T-helper 1 cell treated with Interleukin-12 subunit alpha and Interleukin-12 subunit beta and Interleukin-4 antibody, amounts not matched to agents 30 μg/mL and 1 μg/mL, for 36 hours (primary cell): ENCODE measurements around the gene CIB2.
A peak's percentile ranks its signal among the peaks of the same experiment; 100 is the strongest.

ENCODE experiments used
- H3K27ac Mint-ChIP-seq: one replicate; pipeline ENCODE4 v1.8.0; 2021; ENCODE audit warnings: mild to moderate bottlenecking, mixed read lengths
- H3K27me3 Mint-ChIP-seq: one replicate; pipeline ENCODE4 v1.8.0; 2021; ENCODE audit warnings: low read depth, mixed read lengths
- H3K36me3 Mint-ChIP-seq: one replicate; pipeline ENCODE4 v1.8.0; 2021; ENCODE audit warnings: low read depth, mixed read lengths
- H3K4me1 Mint-ChIP-seq: one replicate; pipeline ENCODE4 v1.8.0; 2021; ENCODE audit warnings: low read depth, mixed read lengths
- H3K4me3 Mint-ChIP-seq: one replicate; pipeline ENCODE4 v1.8.0; 2021; ENCODE audit warnings: mild to moderate bottlenecking, moderate library complexity, mixed read lengths
- H3K9me3 Mint-ChIP-seq: one replicate; pipeline ENCODE4 v1.8.0; 2021; ENCODE audit warnings: mixed read lengths

Gene CIB2

DNA sequence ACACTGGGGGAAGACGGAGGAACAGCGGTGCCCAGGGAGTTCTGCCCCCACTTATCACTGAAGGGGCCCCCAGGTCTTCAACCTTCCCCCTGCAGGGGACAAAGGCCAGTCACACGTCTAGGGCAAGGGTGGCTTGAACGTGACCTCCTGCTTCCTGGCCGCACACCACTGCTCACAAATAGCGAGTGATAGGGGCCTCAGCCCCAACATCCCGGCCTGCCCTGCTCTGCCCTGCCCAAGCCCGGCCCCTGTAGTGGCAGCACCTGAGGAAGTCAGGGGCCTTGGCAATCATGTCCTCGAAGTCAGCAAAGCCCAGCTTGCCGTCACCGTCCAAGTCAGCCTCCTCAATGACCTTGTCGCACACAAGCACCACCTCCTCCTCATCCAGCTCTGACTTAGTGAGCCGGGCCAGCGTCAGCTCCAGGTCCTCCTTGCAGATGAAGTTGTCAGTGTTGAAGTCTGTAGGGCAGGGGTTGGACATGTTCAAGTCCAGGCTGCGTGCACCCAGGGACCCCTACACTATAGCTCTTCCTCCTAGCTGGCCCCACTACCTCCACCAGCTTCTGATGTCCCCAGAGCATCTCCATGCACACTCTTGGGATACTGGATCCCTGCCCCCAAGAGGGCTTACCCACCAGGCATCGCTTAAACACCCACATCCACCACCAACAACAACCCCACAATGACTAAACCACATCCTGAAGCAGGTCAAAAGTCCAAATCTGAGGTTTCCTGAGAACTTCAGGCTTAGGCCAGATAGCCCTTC, 25.6 kb downstream of the CIB2 start:
- Mint-ChIP-seq H3K27me3 (no peaks in the 10 kb centered on the region), H3K4me3 (peak overlapping the region; percentile 81), H3K9me3 (no peaks in the 10 kb centered on the region), H3K36me3 (no peaks in the 10 kb centered on the region), H3K27ac (peak overlapping the region; percentile 92), H3K4me1 (peaks cover 63% of the 10 kb centered on the region)

DNA sequence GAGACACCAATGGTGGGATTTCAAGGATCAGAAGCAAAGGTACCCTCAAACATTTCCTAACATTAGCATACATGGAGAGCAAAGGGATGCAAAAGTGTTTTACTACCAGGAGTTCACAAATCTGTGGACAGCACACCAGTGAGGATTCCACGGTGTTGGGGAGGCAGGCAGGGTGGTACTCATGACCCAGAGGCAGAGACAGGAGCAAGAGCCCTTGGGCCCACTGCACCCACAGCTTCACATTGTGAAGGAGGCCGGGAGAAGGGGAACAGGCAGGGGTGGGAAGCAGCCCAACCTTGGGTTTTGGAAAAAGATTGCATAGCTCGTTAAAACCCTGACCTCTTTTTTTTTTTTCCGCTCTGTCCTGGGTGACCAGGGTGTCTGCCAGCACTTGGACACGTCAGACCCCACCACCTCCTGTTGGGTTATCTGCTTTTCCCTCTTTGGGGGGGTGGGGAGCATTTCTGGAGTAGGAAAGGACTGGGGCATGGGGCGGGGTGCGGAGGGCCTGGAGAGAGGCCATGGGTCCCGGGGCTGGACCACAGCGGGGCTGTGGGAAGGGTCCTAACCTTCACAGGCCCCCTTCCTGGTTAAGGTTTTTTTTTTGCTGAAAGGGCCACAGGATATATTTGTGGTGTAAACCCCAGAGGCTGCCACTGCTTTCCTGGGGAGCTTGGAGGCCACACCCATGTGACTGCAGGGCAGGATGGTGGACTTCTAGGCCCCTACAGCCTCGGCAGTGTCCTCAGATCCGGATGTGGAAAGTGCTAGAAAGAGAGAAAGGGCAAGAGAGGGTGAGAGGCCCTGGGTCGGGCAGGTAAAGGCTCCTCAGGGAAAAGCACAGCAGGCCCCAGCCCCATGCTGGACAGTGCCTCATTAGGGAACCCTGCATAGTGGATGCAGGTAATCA, 26.4 kb downstream of the CIB2 start:
- no peaks in the 10 kb centered on the region for H3K9me3 Mint-ChIP-seq
- peak overlapping the region; percentile 92 for H3K27ac Mint-ChIP-seq
- peak overlapping the region; percentile 81 for H3K4me3 Mint-ChIP-seq
- peaks cover 64% of the 10 kb centered on the region for H3K4me1 Mint-ChIP-seq
- H3K27me3 Mint-ChIP-seq, result no peaks in the 10 kb centered on the region
- no peaks in the 10 kb centered on the region for H3K36me3 Mint-ChIP-seq

DNA sequence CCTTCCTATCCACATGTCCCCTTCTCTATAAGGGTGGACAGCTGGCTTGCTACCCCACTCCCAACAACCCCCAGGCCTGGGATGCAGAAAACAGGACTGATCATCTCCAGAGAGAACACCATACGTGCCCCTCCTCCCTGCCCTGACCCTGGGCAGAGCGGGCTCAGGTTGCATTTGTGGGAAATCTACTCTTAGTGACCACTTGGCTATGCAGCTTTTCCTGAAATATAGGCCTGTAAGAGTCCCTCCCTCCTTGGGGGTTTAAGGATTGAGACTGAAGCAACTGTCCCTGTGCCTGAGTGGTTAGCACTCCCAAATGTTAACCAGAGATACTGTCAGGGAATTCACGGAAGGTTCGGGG, 27.1 kb downstream of the CIB2 start:
- H3K9me3 Mint-ChIP-seq, result no peaks in the 10 kb centered on the region
- H3K36me3 Mint-ChIP-seq, result no peaks in the 10 kb centered on the region
- peak overlapping the region; percentile 92 for H3K27ac Mint-ChIP-seq
- peaks cover 66% of the 10 kb centered on the region for H3K4me1 Mint-ChIP-seq
- no peaks in the 10 kb centered on the region for H3K27me3 Mint-ChIP-seq
- peak overlapping the region; percentile 81 for H3K4me3 Mint-ChIP-seq

DNA sequence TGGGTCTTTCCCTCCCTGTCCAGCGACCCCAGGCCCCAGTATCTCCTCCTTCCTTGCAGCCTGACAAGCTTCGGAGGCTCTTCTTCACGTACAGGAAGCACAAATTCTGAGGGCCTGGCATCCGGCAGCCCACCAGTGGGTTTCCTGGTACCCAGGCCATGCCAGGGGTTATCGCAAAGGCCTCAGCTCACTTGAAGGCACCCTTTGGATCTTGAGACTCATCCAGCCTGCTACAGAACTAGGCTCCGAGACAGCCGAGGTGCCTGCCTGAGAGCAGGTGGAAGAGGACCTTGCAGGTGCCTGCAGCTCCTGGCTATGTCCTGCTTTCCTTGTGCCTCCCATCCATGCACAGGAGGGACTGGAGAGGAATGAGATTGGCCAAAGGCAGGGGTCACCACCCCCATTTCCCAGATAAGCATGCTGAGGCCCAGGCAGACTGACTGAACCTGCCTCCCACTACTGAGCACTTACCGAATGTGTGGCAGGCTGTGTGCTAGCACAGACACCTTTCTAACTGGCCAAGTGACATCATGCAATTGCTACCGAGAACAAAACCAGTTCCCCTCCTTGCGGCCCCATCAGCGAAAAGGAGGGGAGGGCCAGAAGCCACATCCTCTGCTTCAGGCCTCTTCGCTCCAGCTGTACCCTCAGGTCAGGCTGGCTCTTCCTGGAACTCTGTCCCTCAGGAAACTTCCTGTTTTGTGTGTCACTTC, 27.7 kb downstream of the CIB2 start:
- peak overlapping the region; percentile 81 for H3K4me3 Mint-ChIP-seq
- no peaks in the 10 kb centered on the region for H3K36me3 Mint-ChIP-seq
- H3K27ac Mint-ChIP-seq, result peak overlapping the region; percentile 92
- no peaks in the 10 kb centered on the region for H3K27me3 Mint-ChIP-seq
- H3K4me1 Mint-ChIP-seq, result peaks cover 62% of the 10 kb centered on the region
- no peaks in the 10 kb centered on the region for H3K9me3 Mint-ChIP-seq

DNA sequence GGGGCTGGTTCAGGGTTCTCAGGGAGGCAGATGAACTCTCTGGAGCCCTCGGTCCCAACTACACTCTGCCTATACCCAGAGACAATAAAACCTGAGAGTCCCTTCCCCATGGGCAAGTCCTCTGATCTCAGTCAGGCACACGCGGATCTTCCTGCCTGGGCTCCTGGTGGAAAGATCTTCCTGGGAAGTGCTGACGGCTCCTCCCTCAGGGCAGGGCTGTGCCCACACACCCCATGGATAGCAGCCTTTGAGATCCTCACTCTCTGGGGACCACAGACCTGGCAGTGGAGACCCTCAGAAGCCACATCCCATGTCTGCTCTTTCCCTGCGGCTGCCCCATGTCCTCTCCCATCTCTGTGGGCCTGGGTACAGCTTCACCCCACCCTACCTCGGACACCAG, 28.5 kb downstream of the CIB2 start:
- peaks cover 60% of the 10 kb centered on the region for H3K4me1 Mint-ChIP-seq
- H3K27me3 Mint-ChIP-seq, result no peaks in the 10 kb centered on the region
- no peaks in the 10 kb centered on the region for H3K36me3 Mint-ChIP-seq
- H3K4me3 Mint-ChIP-seq, result no peak overlapping the region
- H3K9me3 Mint-ChIP-seq, result no peaks in the 10 kb centered on the region
- peak overlapping the region; percentile 92 for H3K27ac Mint-ChIP-seq

DNA sequence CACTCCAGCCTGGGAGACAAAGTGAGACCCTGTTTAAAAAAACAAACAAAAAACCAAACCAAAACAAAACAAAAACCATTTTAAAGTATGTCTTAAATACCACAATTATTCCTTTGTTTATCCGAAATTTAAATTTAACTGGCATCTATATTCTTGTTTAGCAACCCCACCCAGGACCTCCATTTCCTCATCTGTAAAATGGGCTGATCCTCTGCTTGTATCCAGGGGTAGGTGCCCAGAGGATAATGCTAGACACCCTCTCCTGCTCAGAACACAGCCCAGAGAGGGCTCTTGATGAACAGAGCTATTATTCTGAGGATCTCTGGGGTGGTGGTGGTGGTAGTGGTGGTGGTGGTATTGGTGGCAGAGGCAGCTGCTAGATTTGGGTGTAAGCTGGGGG, 29.0 kb downstream of the CIB2 start:
- H3K4me3 Mint-ChIP-seq, result no peak overlapping the region

DNA sequence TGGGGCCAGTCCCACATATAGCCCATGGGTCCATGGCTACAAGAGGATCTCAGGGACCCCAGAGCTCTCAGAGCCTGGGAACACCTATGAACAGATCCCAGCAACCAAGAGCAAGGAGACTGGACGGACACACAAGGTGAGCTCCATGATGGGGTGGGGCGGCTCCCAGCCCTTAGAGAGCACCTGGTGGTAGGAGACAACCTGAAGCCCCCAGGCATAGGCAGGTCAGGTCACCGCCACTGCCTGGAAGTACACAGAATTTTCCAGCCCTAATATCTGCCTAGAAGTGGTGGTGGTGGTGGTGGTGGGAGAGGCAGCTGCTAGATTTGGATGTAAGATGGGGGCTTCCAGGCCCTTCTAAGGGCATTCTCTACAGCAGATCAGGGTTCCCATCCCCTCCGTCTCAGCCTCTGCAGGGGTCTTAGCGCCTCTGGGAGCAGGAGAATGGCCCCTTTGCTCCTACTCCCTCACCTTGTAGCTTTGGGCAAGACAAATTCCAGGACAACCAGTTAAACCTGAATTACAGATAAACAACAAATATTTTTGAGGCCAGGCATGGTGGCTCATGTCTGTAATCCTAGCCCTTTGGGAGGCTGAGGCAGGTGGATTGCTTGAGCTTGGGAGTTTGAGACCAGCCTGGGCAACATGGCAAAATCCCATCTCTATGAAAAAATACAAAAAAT, 29.7 kb downstream of the CIB2 start:
- H3K27me3 Mint-ChIP-seq, result no peaks in the 10 kb centered on the region
- peaks cover 53% of the 10 kb centered on the region for H3K4me1 Mint-ChIP-seq
- H3K36me3 Mint-ChIP-seq, result no peaks in the 10 kb centered on the region
- H3K9me3 Mint-ChIP-seq, result no peaks in the 10 kb centered on the region
- H3K4me3 Mint-ChIP-seq, result no peak overlapping the region
- peak overlapping the region; percentile 55 for H3K27ac Mint-ChIP-seq

More for the DNA sequence above, 29.0 kb downstream of the CIB2 start:
- no peaks in the 10 kb centered on the region for H3K9me3 Mint-ChIP-seq
- H3K4me1 Mint-ChIP-seq, result peaks cover 56% of the 10 kb centered on the region
- no peaks in the 10 kb centered on the region for H3K27me3 Mint-ChIP-seq
- H3K36me3 Mint-ChIP-seq, result no peaks in the 10 kb centered on the region
- H3K27ac Mint-ChIP-seq, result peak overlapping the region; percentile 92

DNA sequence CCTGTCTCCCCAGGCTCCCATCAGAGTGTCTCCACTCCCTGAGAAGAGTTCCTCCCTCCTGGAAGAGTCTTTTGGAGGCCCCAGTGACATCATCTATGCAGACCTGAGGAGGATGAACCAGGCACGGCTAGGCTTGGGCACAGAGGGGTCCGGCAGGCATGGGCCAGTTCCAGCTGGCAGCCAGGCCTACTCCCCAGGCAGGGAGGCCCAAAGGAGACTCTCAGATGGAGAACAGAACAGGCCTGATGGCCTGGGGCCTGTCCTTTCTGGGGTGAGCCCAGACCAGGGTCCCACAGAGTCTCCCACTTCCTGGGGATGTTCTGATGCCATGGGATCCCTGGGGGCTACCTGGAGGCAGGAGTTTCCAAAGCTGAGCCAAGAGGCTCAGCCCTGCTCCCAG, 30.4 kb downstream of the CIB2 start:
- Mint-ChIP-seq H3K36me3 (no peaks in the 10 kb centered on the region), H3K4me3 (no peak overlapping the region), H3K27me3 (no peaks in the 10 kb centered on the region), H3K9me3 (no peaks in the 10 kb centered on the region), H3K4me1 (peaks cover 46% of the 10 kb centered on the region), H3K27ac (no peak overlapping the region)

DNA sequence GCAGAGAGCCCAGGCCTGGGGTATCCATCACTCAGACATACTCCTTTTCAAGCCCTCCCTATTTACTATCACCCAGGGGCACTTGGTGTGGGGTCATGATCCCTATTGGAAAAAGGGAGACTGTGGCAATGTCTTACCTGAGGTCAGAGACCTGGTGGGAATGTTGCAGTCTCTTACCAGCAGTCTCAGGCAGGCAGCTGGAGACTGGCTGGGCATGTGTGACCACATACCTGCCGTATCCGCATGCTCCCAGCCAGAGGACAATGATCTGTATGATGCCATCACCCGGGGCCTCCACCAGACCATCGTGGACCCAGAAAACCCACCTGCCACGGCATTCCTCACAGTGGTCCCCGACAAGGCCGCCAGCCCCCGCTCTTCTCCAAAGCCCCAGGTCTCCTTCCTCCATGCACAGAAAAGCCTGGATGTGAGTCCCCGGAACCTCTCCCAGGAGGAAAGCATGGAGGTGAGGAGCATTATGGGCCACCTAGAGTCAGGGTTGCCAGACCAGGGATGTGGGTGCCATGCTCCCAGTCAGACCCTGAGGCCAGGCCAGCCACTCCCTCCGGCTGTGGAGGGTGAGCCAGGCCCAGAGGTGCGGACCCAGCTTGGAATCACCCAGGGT, 33.0 kb downstream of the CIB2 start:
- Mint-ChIP-seq H3K4me1 (peaks cover 32% of the 10 kb centered on the region), H3K36me3 (no peaks in the 10 kb centered on the region), H3K27ac (no peak overlapping the region), H3K27me3 (peaks cover 4% of the 10 kb centered on the region), H3K4me3 (no peak overlapping the region), H3K9me3 (no peaks in the 10 kb centered on the region)

DNA sequence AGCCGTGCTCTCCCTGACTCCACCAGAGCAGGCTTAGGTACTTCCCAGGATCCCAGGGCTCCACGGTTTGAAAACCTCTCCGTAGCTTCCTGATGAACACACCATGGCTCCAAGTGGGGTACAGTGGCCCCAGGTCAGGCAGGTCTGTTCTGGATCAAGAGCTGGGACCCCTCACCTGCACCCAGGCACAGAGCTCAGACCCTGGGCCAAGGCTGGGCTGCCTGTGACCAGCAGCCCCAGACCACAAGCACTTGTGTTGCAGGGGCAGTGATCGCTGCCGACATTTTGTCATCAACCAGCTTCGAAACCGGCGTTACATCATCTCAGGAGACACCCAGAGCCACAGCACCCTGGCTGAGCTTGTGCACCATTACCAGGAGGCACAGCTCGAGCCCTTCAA, 33.6 kb downstream of the CIB2 start:
- no peak overlapping the region for H3K4me3 Mint-ChIP-seq
- no peaks in the 10 kb centered on the region for H3K9me3 Mint-ChIP-seq
- H3K4me1 Mint-ChIP-seq, result peaks cover 31% of the 10 kb centered on the region
- peaks cover 4% of the 10 kb centered on the region for H3K27me3 Mint-ChIP-seq
- no peaks in the 10 kb centered on the region for H3K36me3 Mint-ChIP-seq
- no peak overlapping the region for H3K27ac Mint-ChIP-seq

DNA sequence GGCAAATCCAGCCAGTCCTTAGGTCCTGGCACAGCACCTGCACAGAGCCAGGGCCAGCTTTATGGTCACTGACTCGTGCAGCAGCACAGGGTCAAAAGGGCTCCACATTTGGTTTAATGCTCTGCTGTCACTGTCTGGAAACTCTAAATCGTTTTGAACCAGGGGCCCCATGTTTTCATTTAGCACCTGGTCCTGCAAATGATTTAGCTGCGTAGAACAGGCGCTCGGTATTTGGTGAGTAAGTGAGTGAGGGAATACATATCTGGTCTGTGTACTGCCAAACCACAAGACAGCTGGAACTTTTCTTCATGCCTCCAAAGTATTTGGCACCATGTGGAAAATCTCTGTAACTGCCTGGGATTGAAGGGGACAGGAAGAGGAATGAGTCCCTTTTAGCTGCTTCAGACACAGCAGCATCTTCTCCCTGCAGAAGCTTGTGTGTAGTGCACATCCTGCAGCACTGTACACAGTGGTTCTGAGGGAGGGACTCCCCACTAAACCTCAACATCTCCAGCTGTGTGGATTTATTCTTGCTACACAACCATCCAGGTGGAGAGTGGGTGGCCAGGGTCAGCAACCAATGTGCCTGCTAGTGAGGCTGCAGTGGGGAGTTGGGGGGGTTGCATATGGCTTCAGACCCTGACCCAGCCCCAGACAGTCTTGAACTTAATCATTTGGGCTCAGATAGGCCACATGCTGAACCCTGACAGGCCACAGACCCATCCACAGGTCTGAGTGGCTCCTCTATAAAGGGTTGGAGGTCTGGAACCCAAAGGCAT, 37.8 kb downstream of the CIB2 start:
- Mint-ChIP-seq H3K9me3 (no peaks in the 10 kb centered on the region), H3K4me3 (peak overlapping the region; percentile 5), H3K36me3 (no peaks in the 10 kb centered on the region), H3K4me1 (peaks cover 33% of the 10 kb centered on the region), H3K27ac (peak overlapping the region; percentile 34), H3K27me3 (peaks cover 4% of the 10 kb centered on the region)

DNA sequence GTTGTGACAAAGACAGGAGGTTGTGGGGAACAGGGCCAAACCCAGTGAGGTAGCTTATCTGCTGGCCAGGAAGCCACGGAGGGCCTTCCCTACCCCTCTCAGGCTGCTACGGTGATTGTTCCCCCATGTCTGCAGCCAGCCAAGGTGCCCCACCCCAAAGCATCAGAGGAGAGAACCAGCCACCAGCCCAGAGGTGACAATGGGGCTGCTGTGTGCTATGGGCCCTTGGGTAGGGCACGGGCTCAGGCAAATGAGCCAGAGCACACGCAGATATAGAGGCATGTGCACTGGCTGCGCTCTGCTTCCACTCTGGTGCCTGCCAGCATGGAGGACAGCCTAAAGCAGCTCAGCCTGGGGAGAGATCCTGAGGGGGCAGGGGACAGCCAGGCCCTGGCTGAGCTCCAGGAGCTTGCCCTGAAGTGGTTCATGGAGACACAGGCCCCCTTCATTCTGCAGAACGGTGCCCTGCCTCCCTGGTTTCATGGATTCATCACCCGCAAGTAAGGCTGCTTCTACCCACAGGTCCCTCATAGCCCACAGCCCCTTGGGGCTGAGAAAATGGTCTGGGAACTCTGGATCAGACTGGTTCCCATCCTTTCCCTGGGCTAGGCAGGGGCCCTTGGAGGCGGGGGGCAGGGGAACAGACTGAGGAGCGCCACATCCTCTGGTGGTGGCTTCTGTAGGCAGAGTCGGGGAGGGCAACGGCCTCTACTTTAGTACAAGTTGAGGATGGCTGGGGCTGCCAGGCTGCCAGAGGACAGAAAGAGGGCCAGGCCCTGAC, 38.8 kb downstream of the CIB2 start, which contains the start of gene SH2D7:
Gene SH2D7, plus strand, starts transcription at position 301 of the 781 bp plus-strand sequence. Its CDS starts 24 bp downstream, at position 325.
- no peaks in the 10 kb centered on the region for H3K36me3 Mint-ChIP-seq
- peak within 1 kb of the TSS; percentile 34 for H3K27ac Mint-ChIP-seq
- H3K27me3 Mint-ChIP-seq, result peaks cover 4% of the 10 kb centered on the region
- H3K4me1 Mint-ChIP-seq, result peaks cover 37% of the 10 kb centered on the region
- no peaks in the 10 kb centered on the region for H3K9me3 Mint-ChIP-seq
- H3K4me3 Mint-ChIP-seq, result peak within 1 kb of the TSS; percentile 5
